ENCODE data around the gene GABRP.
"Not testable (repeated sequence)": the region's sequence is repeated elsewhere in the genome, so short reads cannot be mapped to it uniquely, and the experiment has no call there.

The GABRP gene

GRCh38 chr5:170809551-170809950, 26.0 kb downstream of the GABRP start:
- Histone ChIP-seq H3K9me3 (ENCODE audit: insufficient read depth, low read depth, low read length) (no peaks in the 10 kb centered on the region), H3K27ac (ENCODE audit: low read depth, low read length) (no peak overlapping the region), H3K4me1 (ENCODE audit: insufficient read depth, low read length) (no peaks in the 10 kb centered on the region), H3K4me3 (ENCODE audit: low read length) (no peak overlapping the region), H3K9ac (ENCODE audit: low read depth, low read length) (no peak overlapping the region), H3K27me3 (ENCODE audit: insufficient read depth, low read length) (no peaks in the 10 kb centered on the region), H3K36me3 (ENCODE audit: insufficient read depth, low read length) (no peaks in the 10 kb centered on the region)
- 77% methylated on average over 7 of the region's 7 CpGs for WGBS

GRCh38 chr5:170811719-170812118, 28.2 kb downstream of the GABRP start:
- no peaks in the 10 kb centered on the region for H3K4me1 ChIP-seq (ENCODE audit: insufficient read depth, low read length)
- no peaks in the 10 kb centered on the region for H3K36me3 ChIP-seq (ENCODE audit: insufficient read depth, low read length)
- H3K4me3 ChIP-seq (ENCODE audit: low read length) = no peak overlapping the region
- H3K27me3 ChIP-seq (ENCODE audit: insufficient read depth, low read length) = no peaks in the 10 kb centered on the region
- H3K9me3 ChIP-seq (ENCODE audit: insufficient read depth, low read depth, low read length) = no peaks in the 10 kb centered on the region
- H3K27ac ChIP-seq (ENCODE audit: low read depth, low read length) = no peak overlapping the region
- WGBS = 92% methylated on average over 4 of the region's 4 CpGs
- H3K9ac ChIP-seq (ENCODE audit: low read depth, low read length) = no peak overlapping the region

GRCh38 chr5:170813231-170813630, 29.7 kb downstream of the GABRP start:
- Histone ChIP-seq H3K27ac (ENCODE audit: low read depth, low read length) (no peak overlapping the region), H3K4me3 (ENCODE audit: low read length) (no peak overlapping the region), H3K9ac (ENCODE audit: low read depth, low read length) (no peak overlapping the region), H3K4me1 (ENCODE audit: insufficient read depth, low read length) (no peaks in the 10 kb centered on the region), H3K9me3 (ENCODE audit: insufficient read depth, low read depth, low read length) (no peaks in the 10 kb centered on the region), H3K27me3 (ENCODE audit: insufficient read depth, low read length) (no peaks in the 10 kb centered on the region), H3K36me3 (ENCODE audit: insufficient read depth, low read length) (no peaks in the 10 kb centered on the region)
- WGBS = 89% methylated on average over 5 of the region's 5 CpGs

GRCh38 chr5:170817195-170817594, 33.7 kb downstream of the GABRP start:
- Histone ChIP-seq H3K36me3 (ENCODE audit: insufficient read depth, low read length) (no peaks in the 10 kb centered on the region), H3K27me3 (ENCODE audit: insufficient read depth, low read length) (no peaks in the 10 kb centered on the region), H3K4me1 (ENCODE audit: insufficient read depth, low read length) (no peaks in the 10 kb centered on the region), H3K27ac (ENCODE audit: low read depth, low read length) (no peak overlapping the region), H3K9ac (ENCODE audit: low read depth, low read length) (no peak overlapping the region), H3K4me3 (ENCODE audit: low read length) (no peak overlapping the region), H3K9me3 (ENCODE audit: insufficient read depth, low read depth, low read length) (no peaks in the 10 kb centered on the region)
- 96% methylated on average over 3 of the region's 3 CpGs for WGBS

- Histone ChIP-seq H3K36me3 (ENCODE audit: insufficient read depth, low read length) (no peaks in the 10 kb centered on the region), H3K4me1 (ENCODE audit: insufficient read depth, low read length) (no peaks in the 10 kb centered on the region), H3K9ac (ENCODE audit: low read depth, low read length) (no peak overlapping the region), H3K27me3 (ENCODE audit: insufficient read depth, low read length) (no peaks in the 10 kb centered on the region), H3K4me3 (ENCODE audit: low read length) (no peak overlapping the region), H3K27ac (ENCODE audit: low read depth, low read length) (no peak overlapping the region), H3K9me3 (ENCODE audit: insufficient read depth, low read depth, low read length) (no peaks in the 10 kb centered on the region)
- WGBS = 82% methylated on average over 1 of the region's 1 CpG
Observed at GRCh38 chr5:170818232-170818631, 34.7 kb downstream of the GABRP start.

- Histone ChIP-seq H3K9me3 (ENCODE audit: insufficient read depth, low read depth, low read length) (peaks cover 3% of the 10 kb centered on the region), H3K27ac (ENCODE audit: low read depth, low read length) (no peak overlapping the region), H3K27me3 (ENCODE audit: insufficient read depth, low read length) (no peaks in the 10 kb centered on the region), H3K9ac (ENCODE audit: low read depth, low read length) (no peak overlapping the region), H3K36me3 (ENCODE audit: insufficient read depth, low read length) (no peaks in the 10 kb centered on the region), H3K4me3 (ENCODE audit: low read length) (no peak overlapping the region), H3K4me1 (ENCODE audit: insufficient read depth, low read length) (no peaks in the 10 kb centered on the region)
Observed at GRCh38 chr5:170819824-170820223, 36.3 kb downstream of the GABRP start.

GRCh38 chr5:170821257-170821800, 37.8 kb downstream of the GABRP start:
- 95% methylated on average over 4 of the region's 4 CpGs for WGBS
- Histone ChIP-seq H3K4me1 (ENCODE audit: insufficient read depth, low read length) (no peaks in the 10 kb centered on the region), H3K9me3 (ENCODE audit: insufficient read depth, low read depth, low read length) (peaks cover 15% of the 10 kb centered on the region), H3K27me3 (ENCODE audit: insufficient read depth, low read length) (no peaks in the 10 kb centered on the region), H3K36me3 (ENCODE audit: insufficient read depth, low read length) (no peaks in the 10 kb centered on the region), H3K27ac (ENCODE audit: low read depth, low read length) (no peak overlapping the region), H3K9ac (ENCODE audit: low read depth, low read length) (no peak overlapping the region), H3K4me3 (ENCODE audit: low read length) (no peak overlapping the region)

- H3K4me1 ChIP-seq (ENCODE audit: insufficient read depth, low read length) = no peaks in the 10 kb centered on the region
- WGBS = 90% methylated on average over 2 of the region's 2 CpGs
- no peak overlapping the region for H3K27ac ChIP-seq (ENCODE audit: low read depth, low read length)
- H3K9ac ChIP-seq (ENCODE audit: low read depth, low read length) = no peak overlapping the region
- no peaks in the 10 kb centered on the region for H3K27me3 ChIP-seq (ENCODE audit: insufficient read depth, low read length)
- H3K36me3 ChIP-seq (ENCODE audit: insufficient read depth, low read length) = no peaks in the 10 kb centered on the region
- H3K9me3 ChIP-seq (ENCODE audit: insufficient read depth, low read depth, low read length) = peaks cover 25% of the 10 kb centered on the region
- H3K4me3 ChIP-seq (ENCODE audit: low read length) = no peak overlapping the region
Observed at GRCh38 chr5:170826117-170826516, 42.6 kb downstream of the GABRP start.

- no peak overlapping the region for H3K9ac ChIP-seq (ENCODE audit: low read depth, low read length)
Observed at GRCh38 chr5:170832241-170832640, 48.7 kb downstream of the GABRP start.

GRCh38 chr5:170833981-170834380, 50.5 kb downstream of the GABRP start:
- H3K9ac ChIP-seq (ENCODE audit: low read depth, low read length); H3K27ac ChIP-seq (ENCODE audit: low read depth, low read length); H3K27me3 ChIP-seq (ENCODE audit: insufficient read depth, low read length); H3K9me3 ChIP-seq (ENCODE audit: insufficient read depth, low read depth, low read length); H3K4me1 ChIP-seq (ENCODE audit: insufficient read depth, low read length); H3K4me3 ChIP-seq (ENCODE audit: low read length); H3K36me3 ChIP-seq (ENCODE audit: insufficient read depth, low read length): not testable (repeated sequence)
- 97% methylated on average over 2 of the region's 2 CpGs for WGBS

More at GRCh38 chr5:170832241-170832640, 48.7 kb downstream of the GABRP start:
- H3K27me3 ChIP-seq (ENCODE audit: insufficient read depth, low read length) = no peaks in the 10 kb centered on the region
- no peak overlapping the region for H3K4me3 ChIP-seq (ENCODE audit: low read length)
- H3K9me3 ChIP-seq (ENCODE audit: insufficient read depth, low read depth, low read length) = peaks cover 4% of the 10 kb centered on the region; the same call in 1 of the 2 replicates
- no peaks in the 10 kb centered on the region for H3K36me3 ChIP-seq (ENCODE audit: insufficient read depth, low read length)
- no peak overlapping the region for H3K27ac ChIP-seq (ENCODE audit: low read depth, low read length)
- WGBS = 84% methylated on average over 7 of the region's 7 CpGs
- no peaks in the 10 kb centered on the region for H3K4me1 ChIP-seq (ENCODE audit: insufficient read depth, low read length)

GRCh38 chr5:170836226-170836625, 52.7 kb downstream of the GABRP start:
- WGBS = 82% methylated on average over 4 of the region's 4 CpGs
- H3K4me1 ChIP-seq (ENCODE audit: insufficient read depth, low read length) = no peaks in the 10 kb centered on the region

GRCh38 chr5:170843870-170844269, 60.3 kb downstream of the GABRP start:
- WGBS = 100% methylated on average over 2 of the region's 2 CpGs
- no peaks in the 10 kb centered on the region for H3K27me3 ChIP-seq (ENCODE audit: insufficient read depth, low read length)
- no peaks in the 10 kb centered on the region for H3K4me1 ChIP-seq (ENCODE audit: insufficient read depth, low read length)
- no peak overlapping the region for H3K9ac ChIP-seq (ENCODE audit: low read depth, low read length)
- no peak overlapping the region for H3K4me3 ChIP-seq (ENCODE audit: low read length)
- H3K36me3 ChIP-seq (ENCODE audit: insufficient read depth, low read length) = no peaks in the 10 kb centered on the region
- H3K27ac ChIP-seq (ENCODE audit: low read depth, low read length) = no peak overlapping the region
- H3K9me3 ChIP-seq (ENCODE audit: insufficient read depth, low read depth, low read length) = no peaks in the 10 kb centered on the region

More at GRCh38 chr5:170836226-170836625, 52.7 kb downstream of the GABRP start:
- Histone ChIP-seq H3K27ac (ENCODE audit: low read depth, low read length) (no peak overlapping the region), H3K9ac (ENCODE audit: low read depth, low read length) (no peak overlapping the region), H3K9me3 (ENCODE audit: insufficient read depth, low read depth, low read length) (no peaks in the 10 kb centered on the region), H3K27me3 (ENCODE audit: insufficient read depth, low read length) (no peaks in the 10 kb centered on the region), H3K4me3 (ENCODE audit: low read length) (no peak overlapping the region), H3K36me3 (ENCODE audit: insufficient read depth, low read length) (no peaks in the 10 kb centered on the region)

Measured in HUES64 (cell line).